Suppressor macrophage (primary cell): ENCODE results near the gene CABP1.
A peak's percentile ranks its signal among the peaks of the same experiment; 100 is the strongest.

ENCODE experiments used
- DNase-seq, 4 experiments: peaks; one replicate each; pipeline ENCODE4 v3.0.0-alpha.2; 2020 to 2022

Gene CABP1

GRCh38 chr12:120631097-120631496 is 9.3 kb upstream of the CABP1 start:
- DNase-seq: no peak

GRCh38 chr12:120640861-120641833 is 721 bp downstream of the CABP1 start:
- peak; percentile 54 to 83 (median 70) for DNase-seq

GRCh38 chr12:120642121-120642520 is 1.7 kb downstream of the CABP1 start:
- DNase-seq: no peak

GRCh38 chr12:120642826-120643225 is 2.4 kb downstream of the CABP1 start:
- no peak for DNase-seq

GRCh38 chr12:120643574-120643973 is 3.1 kb downstream of the CABP1 start:
- DNase-seq: no peak

- DNase-seq: no peak
Measured at GRCh38 chr12:120646044-120646443, 5.6 kb downstream of the CABP1 start.

GRCh38 chr12:120647375-120647755 is 6.9 kb downstream of the CABP1 start:
- no peak for DNase-seq

- DNase-seq: peak in 3 of 4 experiments; percentile 28 to 57 (median 47)
Measured at GRCh38 chr12:120649442-120650232, 9.2 kb downstream of the CABP1 start.

GRCh38 chr12:120650233-120650690 is 9.8 kb downstream of the CABP1 start:
- DNase-seq: no peak

GRCh38 chr12:120651821-120652220 is 11.4 kb downstream of the CABP1 start:
- peak; percentile 34 to 81 (median 56) for DNase-seq

- no peak for DNase-seq
Measured at GRCh38 chr12:120652656-120653435, 12.4 kb downstream of the CABP1 start.

- DNase-seq: no peak
Measured at GRCh38 chr12:120653611-120654010, 13.2 kb downstream of the CABP1 start.

- DNase-seq: no peak
Measured at GRCh38 chr12:120654656-120655055, 14.2 kb downstream of the CABP1 start.

- DNase-seq: no peak
Measured at GRCh38 chr12:120656008-120656407, 15.6 kb downstream of the CABP1 start.

GRCh38 chr12:120658286-120659150 is 18.1 kb downstream of the CABP1 start:
- DNase-seq: no peak

GRCh38 chr12:120659151-120659525 is 18.7 kb downstream of the CABP1 start:
- peak in 1 of 4 experiments; percentile 31 for DNase-seq

- DNase-seq: no peak
Measured at GRCh38 chr12:120661432-120661831, 21.0 kb downstream of the CABP1 start.

GRCh38 chr12:120662879-120663278 is 22.5 kb downstream of the CABP1 start:
- peak in 2 of 4 experiments; percentile 27 to 51 for DNase-seq

GRCh38 chr12:120663741-120664140 is 23.3 kb downstream of the CABP1 start:
- DNase-seq: no peak

- DNase-seq: no peak
Measured at GRCh38 chr12:120666571-120667390, 26.4 kb downstream of the CABP1 start.
